Left renal cortex interstitium (tissue), 4 donors: ENCODE results near the gene VAMP3. TPM values are rescaled to one million over a fixed set of nuclear protein-coding genes. Genes with fewer than 3 reads are reported as not detected.

ENCODE experiments used
- DNase-seq, 4 donors: peaks; one replicate each; pipeline ENCODE4 v3.0.0-alpha.2; 2013; ENCODE audit warnings: low read depth in 4 of 4, low spot score in 2 of 4, missing footprints in 1 of 4
- polyA plus RNA-seq, 4 donors: library from polyadenylated mRNA; unstranded; fragments of 120-200 nt; gene quantifications; one replicate each; pipeline ENCODE4 v1.2.1, GENCODE V29; 2013; ENCODE audit not compliant: insufficient read length in 4 of 4

Gene VAMP3
- polyA plus RNA-seq: 100 to 1,000 TPM in 2 of 4 donors, 10 to 100 TPM in 2; 93.9 to 108 (median 101) TPM

- DNase-seq: no peak
Observed at GRCh38 chr1:7770997-7771822, at the start of gene VAMP3. TSS of gene VAMP3 (plus strand) at chr1:7771296. CDS start at chr1:7771384, 88 bp downstream.

GRCh38 chr1:7721940-7722669 lies 49.0 kb upstream of the VAMP3 start:
- no peak for DNase-seq

GRCh38 chr1:7722670-7723012 lies 48.5 kb upstream of the VAMP3 start:
- DNase-seq: no peak

GRCh38 chr1:7726623-7727022 lies 44.5 kb upstream of the VAMP3 start:
- no peak for DNase-seq

GRCh38 chr1:7727809-7728471 lies 43.2 kb upstream of the VAMP3 start:
- no peak for DNase-seq

GRCh38 chr1:7729761-7730160 lies 41.3 kb upstream of the VAMP3 start:
- DNase-seq: no peak

- DNase-seq: no peak
Observed at GRCh38 chr1:7732331-7732730, 38.8 kb upstream of the VAMP3 start.

GRCh38 chr1:7733276-7733675 lies 37.8 kb upstream of the VAMP3 start:
- DNase-seq: no peak

- no peak for DNase-seq
Observed at GRCh38 chr1:7738044-7738443, 33.1 kb upstream of the VAMP3 start.

- DNase-seq: no peak
Observed at GRCh38 chr1:7743346-7743745, 27.8 kb upstream of the VAMP3 start.

GRCh38 chr1:7744882-7745281 lies 26.2 kb upstream of the VAMP3 start:
- no peak for DNase-seq

GRCh38 chr1:7745783-7746182 lies 25.3 kb upstream of the VAMP3 start:
- DNase-seq: no peak

GRCh38 chr1:7747605-7748004 lies 23.5 kb upstream of the VAMP3 start:
- DNase-seq: no peak

- DNase-seq: no peak
Observed at GRCh38 chr1:7749126-7749525, 22.0 kb upstream of the VAMP3 start.

GRCh38 chr1:7751174-7751573 lies 19.9 kb upstream of the VAMP3 start:
- no peak for DNase-seq

- peak; percentile 71 to 82 (median 76) for DNase-seq
Observed at GRCh38 chr1:7752512-7753417, 18.3 kb upstream of the VAMP3 start.

GRCh38 chr1:7753641-7754040 lies 17.5 kb upstream of the VAMP3 start:
- no peak for DNase-seq

GRCh38 chr1:7754234-7754633 lies 16.9 kb upstream of the VAMP3 start:
- DNase-seq: no peak

- no peak for DNase-seq
Observed at GRCh38 chr1:7755448-7755847, 15.6 kb upstream of the VAMP3 start.

- DNase-seq: no peak
Observed at GRCh38 chr1:7760245-7760644, 10.9 kb upstream of the VAMP3 start.
